ENCODE data around the gene DYSF.

GRCh38 chr2:71478806-71479205 lies 25.4 kb downstream of the DYSF start:
- TF ChIP-seq TCF12 (IDR thresholded peaks at IDR 0.05) (no peak), EP300 (IDR thresholded peaks at IDR 0.05; ENCODE audit: borderline replicate concordance in 1 of 2, low read depth in 1 of 2, low read length in 1 of 2) (no peak), CTCF (IDR thresholded peaks at IDR 0.05) (no peak), USF2 (IDR thresholded peaks at IDR 0.05; ENCODE audit: borderline replicate concordance, low read depth, low read length) (no peak), JUND (IDR thresholded peaks at IDR 0.05) (no peak), POLR2AphosphoS5 (IDR thresholded peaks at IDR 0.05; ENCODE audit: low read depth, low read length) (no peak), RFX5 (IDR thresholded peaks at IDR 0.05; ENCODE audit: low read length) (no peak), MAX (IDR thresholded peaks at IDR 0.05; ENCODE audit: low read depth) (no peak), RCOR1 (IDR thresholded peaks at IDR 0.05; ENCODE audit: low read length) (no peak), SIN3A (IDR thresholded peaks at IDR 0.05; ENCODE audit: borderline replicate concordance, low read depth, low read length) (no peak), CHD2 (IDR thresholded peaks at IDR 0.05; ENCODE audit: low read length, partially characterized antibody) (no peak), NFIC (IDR thresholded peaks at IDR 0.05; ENCODE audit: borderline replicate concordance) (no peak)
